ENCODE measurements around the gene PRMT5. TPM values are rescaled to one million over a fixed set of nuclear protein-coding genes. Genes with fewer than 3 reads are reported as not detected.

PRMT5 gene
- total RNA-seq, 1 donor from 2014 or later = 89.8 TPM

DNA sequence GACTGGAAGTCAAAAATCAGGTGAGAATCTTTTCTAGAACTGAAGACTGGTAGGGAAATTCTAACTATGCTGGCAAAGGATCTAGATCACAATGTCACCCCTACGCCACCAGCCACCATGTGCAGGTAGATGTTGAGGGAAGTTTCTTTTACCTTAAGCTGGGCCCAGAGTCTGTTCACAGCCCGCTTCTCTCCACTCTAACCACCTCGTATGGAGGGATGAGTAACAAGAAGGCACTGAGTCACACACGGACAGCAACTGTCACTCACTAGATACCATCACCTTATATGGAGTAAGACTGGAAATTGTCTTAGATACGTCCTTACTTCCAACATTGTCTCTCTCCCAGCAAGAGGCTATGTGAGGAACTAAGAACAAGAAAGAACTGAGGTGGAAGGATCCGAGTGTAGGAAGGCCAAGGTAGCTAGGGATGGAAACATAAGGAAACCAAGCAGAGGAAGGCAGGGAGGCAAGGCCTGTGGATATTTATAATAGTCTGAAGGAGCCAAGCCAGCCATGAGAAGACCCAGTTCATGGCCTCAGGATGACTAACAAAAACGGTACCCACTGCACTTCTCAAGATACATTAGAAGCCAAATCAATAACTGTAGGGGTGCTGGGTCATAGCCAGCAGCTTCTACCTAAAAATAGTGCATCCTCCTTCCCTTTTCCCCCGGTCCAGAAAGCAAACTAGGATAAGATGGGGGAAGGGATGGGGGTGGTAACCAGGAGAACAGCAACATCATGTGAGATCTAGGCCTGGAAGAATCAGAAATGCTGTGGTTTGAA lies 30.7 kb downstream of the PRMT5 start:
- peaks cover 14% of the 10 kb centered on the region for H3K36me3 Mint-ChIP-seq
- H3K27ac Mint-ChIP-seq = no peak overlapping the region
- no peaks in the 10 kb centered on the region for H3K9me3 Mint-ChIP-seq
- H3K4me1 Mint-ChIP-seq = no peaks in the 10 kb centered on the region
- no peak for DNase-seq (ENCODE audit: low spot score in 2 of 2, unreplicated experiment in 2 of 2)
- no peak overlapping the region for H3K4me3 Mint-ChIP-seq
- TF ChIP-seq, protein P1, sequence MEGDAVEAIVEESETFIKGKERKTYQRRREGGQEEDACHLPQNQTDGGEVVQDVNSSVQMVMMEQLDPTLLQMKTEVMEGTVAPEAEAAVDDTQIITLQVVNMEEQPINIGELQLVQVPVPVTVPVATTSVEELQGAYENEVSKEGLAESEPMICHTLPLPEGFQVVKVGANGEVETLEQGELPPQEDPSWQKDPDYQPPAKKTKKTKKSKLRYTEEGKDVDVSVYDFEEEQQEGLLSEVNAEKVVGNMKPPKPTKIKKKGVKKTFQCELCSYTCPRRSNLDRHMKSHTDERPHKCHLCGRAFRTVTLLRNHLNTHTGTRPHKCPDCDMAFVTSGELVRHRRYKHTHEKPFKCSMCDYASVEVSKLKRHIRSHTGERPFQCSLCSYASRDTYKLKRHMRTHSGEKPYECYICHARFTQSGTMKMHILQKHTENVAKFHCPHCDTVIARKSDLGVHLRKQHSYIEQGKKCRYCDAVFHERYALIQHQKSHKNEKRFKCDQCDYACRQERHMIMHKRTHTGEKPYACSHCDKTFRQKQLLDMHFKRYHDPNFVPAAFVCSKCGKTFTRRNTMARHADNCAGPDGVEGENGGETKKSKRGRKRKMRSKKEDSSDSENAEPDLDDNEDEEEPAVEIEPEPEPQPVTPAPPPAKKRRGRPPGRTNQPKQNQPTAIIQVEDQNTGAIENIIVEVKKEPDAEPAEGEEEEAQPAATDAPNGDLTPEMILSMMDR (IDR thresholded peaks at IDR 0.05; ENCODE audit: unreplicated experiment) = no peak
- no peaks in the 10 kb centered on the region for H3K27me3 Mint-ChIP-seq (ENCODE audit: low read depth)

DNA sequence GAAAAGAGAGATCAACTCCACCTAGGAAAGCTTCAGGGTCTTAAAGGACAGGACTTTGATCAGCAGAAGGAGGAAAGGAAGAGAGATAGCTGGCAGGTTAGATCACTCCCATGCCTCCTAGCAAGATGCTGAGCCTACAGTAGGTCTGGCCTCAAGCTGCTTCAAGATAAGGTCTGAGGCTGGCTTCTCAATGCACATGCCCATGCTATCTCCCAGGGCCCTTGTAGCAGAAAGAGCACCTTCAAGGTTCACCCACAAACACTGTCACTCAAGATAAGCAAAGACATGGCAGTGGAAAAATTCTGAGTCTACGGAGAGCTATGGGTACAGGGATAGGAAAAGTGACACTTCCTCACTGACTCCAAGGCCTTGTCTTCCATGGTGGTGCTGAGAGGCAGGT lies 31.8 kb downstream of the PRMT5 start:
- no peaks in the 10 kb centered on the region for H3K9me3 Mint-ChIP-seq
- peaks cover 12% of the 10 kb centered on the region for H3K36me3 Mint-ChIP-seq
- no peak overlapping the region for H3K4me3 Mint-ChIP-seq
- no peaks in the 10 kb centered on the region for H3K27me3 Mint-ChIP-seq (ENCODE audit: low read depth)
- TF ChIP-seq, protein P1 (IDR thresholded peaks at IDR 0.05; ENCODE audit: unreplicated experiment) = no peak
- no peak for DNase-seq (ENCODE audit: low spot score in 2 of 2, unreplicated experiment in 2 of 2)
- H3K4me1 Mint-ChIP-seq = no peaks in the 10 kb centered on the region
- no peak overlapping the region for H3K27ac Mint-ChIP-seq

DNA sequence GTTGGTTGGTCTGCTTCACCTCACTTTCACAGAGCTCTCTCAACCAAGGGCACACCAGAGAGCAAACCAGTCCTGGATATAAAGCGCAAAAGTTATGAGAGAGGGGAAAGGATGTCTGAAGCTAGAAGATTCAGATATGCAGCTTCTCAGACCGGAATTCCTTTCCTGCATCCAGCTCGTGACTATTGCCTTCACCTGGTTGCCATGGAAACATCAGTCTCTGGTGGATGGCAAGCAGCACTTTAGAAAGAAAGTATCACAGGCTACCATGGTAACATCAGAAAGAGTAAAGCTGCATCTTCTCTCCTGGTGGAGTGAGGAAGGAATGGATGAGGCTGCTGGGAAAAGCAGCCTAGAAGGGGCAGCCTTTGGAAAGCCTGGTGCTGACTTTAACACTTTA lies 32.4 kb downstream of the PRMT5 start:
- H3K36me3 Mint-ChIP-seq = peaks cover 7% of the 10 kb centered on the region
- DNase-seq (ENCODE audit: low spot score in 2 of 2, unreplicated experiment in 2 of 2) = no peak
- no peaks in the 10 kb centered on the region for H3K27me3 Mint-ChIP-seq (ENCODE audit: low read depth)
- H3K4me3 Mint-ChIP-seq = no peak overlapping the region
- no peak overlapping the region for H3K27ac Mint-ChIP-seq
- TF ChIP-seq, protein P1 (IDR thresholded peaks at IDR 0.05; ENCODE audit: unreplicated experiment) = no peak
- no peaks in the 10 kb centered on the region for H3K4me1 Mint-ChIP-seq
- H3K9me3 Mint-ChIP-seq = no peaks in the 10 kb centered on the region

DNA sequence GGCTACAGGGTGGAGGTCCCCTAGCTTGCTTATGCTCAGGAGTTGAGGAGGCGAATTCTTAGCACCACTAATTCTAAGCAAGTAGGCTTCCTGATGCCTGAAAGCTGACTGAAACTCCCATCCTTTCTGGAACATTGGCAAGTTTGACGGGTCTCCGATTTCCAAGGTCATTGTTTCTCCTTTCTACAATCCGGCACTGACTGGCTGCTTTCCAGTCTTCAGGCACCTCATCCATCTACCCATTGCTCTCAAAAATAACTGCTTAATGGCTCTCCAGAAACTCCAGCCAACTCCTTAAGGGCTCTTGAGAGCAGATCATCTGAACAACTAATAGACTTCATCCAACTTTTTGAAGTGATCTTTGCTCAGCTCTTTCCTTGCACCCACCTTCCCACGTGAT lies 32.8 kb downstream of the PRMT5 start:
- Mint-ChIP-seq H3K4me1 (no peaks in the 10 kb centered on the region), H3K27ac (no peak overlapping the region), H3K36me3 (peaks cover 4% of the 10 kb centered on the region), H3K9me3 (no peaks in the 10 kb centered on the region), H3K27me3 (ENCODE audit: low read depth) (no peaks in the 10 kb centered on the region), H3K4me3 (no peak overlapping the region)
- DNase-seq (ENCODE audit: low spot score in 2 of 2, unreplicated experiment in 2 of 2) = no peak
- TF ChIP-seq, protein P1 (IDR thresholded peaks at IDR 0.05; ENCODE audit: unreplicated experiment) = no peak

DNA sequence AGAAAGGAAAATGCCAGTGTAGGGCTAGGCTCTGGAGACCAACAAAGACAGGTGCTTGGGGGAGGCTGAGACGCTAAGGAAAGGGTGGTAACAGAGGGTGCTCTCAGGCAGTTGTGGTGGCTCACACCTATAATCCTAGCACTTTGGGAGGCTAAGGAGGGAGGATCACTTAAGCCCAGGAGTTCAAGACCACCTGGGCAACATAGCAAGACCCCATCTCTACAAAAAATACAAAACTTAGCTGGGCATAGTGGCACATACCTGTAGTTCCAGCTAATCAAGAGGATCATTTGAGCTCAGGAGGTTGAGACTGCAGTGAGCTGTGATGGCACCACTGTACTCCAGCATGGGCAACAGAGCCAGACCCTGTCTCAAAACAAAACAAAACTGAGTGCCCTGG lies 33.8 kb downstream of the PRMT5 start:
- Mint-ChIP-seq H3K9me3 (no peaks in the 10 kb centered on the region), H3K27me3 (ENCODE audit: low read depth) (no peaks in the 10 kb centered on the region), H3K4me1 (peaks cover under 1% of the 10 kb centered on the region), H3K4me3 (no peak overlapping the region), H3K36me3 (no peaks in the 10 kb centered on the region), H3K27ac (no peak overlapping the region)
- DNase-seq (ENCODE audit: low spot score in 2 of 2, unreplicated experiment in 2 of 2) = no peak
- TF ChIP-seq, protein P1 (IDR thresholded peaks at IDR 0.05; ENCODE audit: unreplicated experiment) = no peak
